ENCODE results near the gene RALGPS1. TPM values are rescaled to one million over a fixed set of nuclear protein-coding genes. Genes with fewer than 3 reads are reported as not detected.

RALGPS1 gene
- total and polyA plus RNA-seq, 2 of the 13 experiments (the other 11 are each of a cell fraction or from before 2014, with no cell fraction given) = 3.7 to 6.5 TPM

DNA sequence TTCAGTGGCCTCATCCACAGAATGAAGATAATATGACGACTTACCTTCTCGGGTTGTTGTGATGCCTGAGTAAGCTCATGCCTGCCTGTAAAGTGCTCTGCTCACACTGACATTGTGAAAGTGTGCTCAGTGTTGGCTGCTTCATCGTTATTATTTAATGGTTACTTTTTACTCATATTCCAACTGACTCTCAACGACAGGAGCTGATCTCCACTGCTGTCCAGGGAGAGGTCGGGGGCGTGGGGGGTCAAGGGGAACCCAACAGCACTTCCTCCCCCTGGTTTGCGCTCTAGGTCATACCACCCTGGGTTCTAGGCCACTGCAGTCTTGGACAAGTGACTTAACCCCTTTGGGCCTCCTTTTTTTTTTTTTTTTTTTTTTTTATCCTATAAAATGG lies 260.7 kb downstream of the RALGPS1 start (continued):
- TF ChIP-seq, protein P1, sequence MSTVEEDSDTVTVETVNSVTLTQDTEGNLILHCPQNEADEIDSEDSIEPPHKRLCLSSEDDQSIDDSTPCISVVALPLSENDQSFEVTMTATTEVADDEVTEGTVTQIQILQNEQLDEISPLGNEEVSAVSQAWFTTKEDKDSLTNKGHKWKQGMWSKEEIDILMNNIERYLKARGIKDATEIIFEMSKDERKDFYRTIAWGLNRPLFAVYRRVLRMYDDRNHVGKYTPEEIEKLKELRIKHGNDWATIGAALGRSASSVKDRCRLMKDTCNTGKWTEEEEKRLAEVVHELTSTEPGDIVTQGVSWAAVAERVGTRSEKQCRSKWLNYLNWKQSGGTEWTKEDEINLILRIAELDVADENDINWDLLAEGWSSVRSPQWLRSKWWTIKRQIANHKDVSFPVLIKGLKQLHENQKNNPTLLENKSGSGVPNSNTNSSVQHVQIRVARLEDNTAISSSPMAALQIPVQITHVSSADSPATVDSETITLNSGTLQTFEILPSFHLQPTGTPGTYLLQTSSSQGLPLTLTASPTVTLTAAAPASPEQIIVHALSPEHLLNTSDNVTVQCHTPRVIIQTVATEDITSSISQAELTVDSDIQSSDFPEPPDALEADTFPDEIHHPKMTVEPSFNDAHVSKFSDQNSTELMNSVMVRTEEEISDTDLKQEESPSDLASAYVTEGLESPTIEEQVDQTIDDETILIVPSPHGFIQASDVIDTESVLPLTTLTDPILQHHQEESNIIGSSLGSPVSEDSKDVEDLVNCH (CRISPR knock-in tag; IDR thresholded peaks at IDR 0.05) = no peak
- TF ChIP-seq POGZ (CRISPR knock-in tag; IDR thresholded peaks at IDR 0.05) (no peak), ETV6 (CRISPR knock-in tag; conservative IDR thresholded peaks at IDR 0.05) (no peak), NONO (IDR thresholded peaks at IDR 0.05) (no peak), NONO (CRISPR knock-in tag; conservative IDR thresholded peaks at IDR 0.05) (no peak)

DNA sequence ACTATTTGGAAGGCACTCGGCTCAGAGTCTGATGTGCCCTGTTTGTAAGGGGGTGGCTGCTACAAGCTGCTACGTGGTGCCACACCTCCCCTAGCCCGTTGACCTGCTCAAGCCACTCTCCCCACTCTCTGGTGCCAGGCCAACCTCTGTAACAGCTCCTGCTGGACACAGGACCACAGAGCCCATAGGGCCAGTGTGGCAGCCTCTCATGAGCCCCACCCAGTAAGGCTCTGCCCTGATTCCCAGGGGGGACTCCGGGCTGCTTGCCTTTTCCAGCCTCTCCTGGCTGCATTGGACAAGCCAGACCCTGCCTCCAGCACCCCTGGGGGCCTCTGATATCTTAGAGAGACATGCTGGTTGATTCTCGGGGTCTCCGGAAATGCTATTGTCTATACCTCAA lies 261.2 kb downstream of the RALGPS1 start:
- no TSS peak for BruUV-seq (replicated peaks)
- ATAC-seq = no peak
- Histone ChIP-seq H3K4me3 (replicated peaks in 1 of 3; ENCODE audit: insufficient read depth in 1 of 3, low read depth in 2 of 3, low read length in 3 of 3) (no peak overlapping the region), H3K27me3 (ENCODE audit: control insufficient read depth in 1 of 2, insufficient read depth in 2 of 2, low read length in 2 of 2) (no peaks in the 10 kb centered on the region; a peak in 1 of 5 replicates), H3K4me2 (ENCODE audit: low read depth, low read length) (no peak overlapping the region), H3K9ac (ENCODE audit: insufficient read depth, low read depth, low read length) (no peak overlapping the region), H3K9me3 (ENCODE audit: low read length) (no peaks in the 10 kb centered on the region), H4K20me1 (ENCODE audit: insufficient read depth, low read length) (no peaks in the 10 kb centered on the region), H3K36me3 (replicated peaks in 1 of 2; ENCODE audit: control insufficient read depth in 1 of 2, insufficient read depth in 2 of 2, low read length in 2 of 2) (no peaks in the 10 kb centered on the region), H3K27ac (ENCODE audit: extremely low read length, insufficient read depth, low read length) (no peak overlapping the region), H3K79me2 (ENCODE audit: insufficient read depth, low read length) (no peaks in the 10 kb centered on the region), H2AFZ (ENCODE audit: low read length) (no peak overlapping the region), H3K4me1 (ENCODE audit: insufficient read depth, low read length) (peaks cover 14% of the 10 kb centered on the region)
- no peak for DNase-seq (ENCODE audit: low spot score)
- no peak for FAIRE-seq
- 81% methylated on average over 5 of the region's 6 CpGs for WGBS (ENCODE audit: low lambda C conversion rate)
- intact Hi-C loops (cut with micrococcal nuclease; ENCODE audit: unreplicated experiment) = no loop called here
- POLR2A ChIA-PET = no interaction called here
- in situ Hi-C loops (cut with HindIII; ENCODE audit: extremely low pct_ligation_motif_present, low pct_unique_long_range_greater_than_20kb) = no loop called here
- CTCF ChIA-PET (ENCODE audit: low intra/inter-chr PET ratio, low total read pairs) = no interaction called here
- TF ChIP-seq SALL1 (CRISPR knock-in tag; IDR thresholded peaks at IDR 0.05) (no peak), ZNF431 (CRISPR knock-in tag; IDR thresholded peaks at IDR 0.05; ENCODE audit: borderline replicate concordance, low read depth) (no peak), MAFK (conservative IDR thresholded peaks at IDR 0.05 in 1 of 2, IDR thresholded peaks at IDR 0.05 in 1 of 2; ENCODE audit: low read length in 2 of 2) (no peak), ZNF781 (CRISPR knock-in tag; IDR thresholded peaks at IDR 0.05; ENCODE audit: borderline replicate concordance, not compliant biosample characterization) (no peak)
- TF ChIP-seq, protein P2, sequence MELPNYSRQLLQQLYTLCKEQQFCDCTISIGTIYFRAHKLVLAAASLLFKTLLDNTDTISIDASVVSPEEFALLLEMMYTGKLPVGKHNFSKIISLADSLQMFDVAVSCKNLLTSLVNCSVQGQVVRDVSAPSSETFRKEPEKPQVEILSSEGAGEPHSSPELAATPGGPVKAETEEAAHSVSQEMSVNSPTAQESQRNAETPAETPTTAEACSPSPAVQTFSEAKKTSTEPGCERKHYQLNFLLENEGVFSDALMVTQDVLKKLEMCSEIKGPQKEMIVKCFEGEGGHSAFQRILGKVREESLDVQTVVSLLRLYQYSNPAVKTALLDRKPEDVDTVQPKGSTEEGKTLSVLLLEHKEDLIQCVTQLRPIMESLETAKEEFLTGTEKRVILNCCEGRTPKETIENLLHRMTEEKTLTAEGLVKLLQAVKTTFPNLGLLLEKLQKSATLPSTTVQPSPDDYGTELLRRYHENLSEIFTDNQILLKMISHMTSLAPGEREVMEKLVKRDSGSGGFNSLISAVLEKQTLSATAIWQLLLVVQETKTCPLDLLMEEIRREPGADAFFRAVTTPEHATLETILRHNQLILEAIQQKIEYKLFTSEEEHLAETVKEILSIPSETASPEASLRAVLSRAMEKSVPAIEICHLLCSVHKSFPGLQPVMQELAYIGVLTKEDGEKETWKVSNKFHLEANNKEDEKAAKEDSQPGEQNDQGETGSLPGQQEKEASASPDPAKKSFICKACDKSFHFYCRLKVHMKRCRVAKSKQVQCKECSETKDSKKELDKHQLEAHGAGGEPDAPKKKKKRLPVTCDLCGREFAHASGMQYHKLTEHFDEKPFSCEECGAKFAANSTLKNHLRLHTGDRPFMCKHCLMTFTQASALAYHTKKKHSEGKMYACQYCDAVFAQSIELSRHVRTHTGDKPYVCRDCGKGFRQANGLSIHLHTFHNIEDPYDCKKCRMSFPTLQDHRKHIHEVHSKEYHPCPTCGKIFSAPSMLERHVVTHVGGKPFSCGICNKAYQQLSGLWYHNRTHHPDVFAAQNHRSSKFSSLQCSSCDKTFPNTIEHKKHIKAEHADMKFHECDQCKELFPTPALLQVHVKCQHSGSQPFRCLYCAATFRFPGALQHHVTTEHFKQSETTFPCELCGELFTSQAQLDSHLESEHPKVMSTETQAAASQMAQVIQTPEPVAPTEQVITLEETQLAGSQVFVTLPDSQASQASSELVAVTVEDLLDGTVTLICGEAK (IDR thresholded peaks at IDR 0.05) = no peak
- TF ChIP-seq, protein P2 (CRISPR knock-in tag; IDR thresholded peaks at IDR 0.05) = no peak
- TF ChIP-seq, protein P3, sequence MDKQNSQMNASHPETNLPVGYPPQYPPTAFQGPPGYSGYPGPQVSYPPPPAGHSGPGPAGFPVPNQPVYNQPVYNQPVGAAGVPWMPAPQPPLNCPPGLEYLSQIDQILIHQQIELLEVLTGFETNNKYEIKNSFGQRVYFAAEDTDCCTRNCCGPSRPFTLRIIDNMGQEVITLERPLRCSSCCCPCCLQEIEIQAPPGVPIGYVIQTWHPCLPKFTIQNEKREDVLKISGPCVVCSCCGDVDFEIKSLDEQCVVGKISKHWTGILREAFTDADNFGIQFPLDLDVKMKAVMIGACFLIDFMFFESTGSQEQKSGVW (CRISPR knock-in tag; IDR thresholded peaks at IDR 0.05; ENCODE audit: borderline replicate concordance) = no peak

Measured in HepG2 (cell line).